GM11168 (cell line): Measurements from ENCODE around the gene SULT1A1.
"Not testable (repeated sequence)": the region's sequence is repeated elsewhere in the genome, so short reads cannot be mapped to it uniquely, and the experiment has no call there.

Experiments used
- in situ Hi-C: fragments of 300-500 bp; cut with MboI; formaldehyde crosslinking; loops from one replicate; pipeline ENCODE4 v1.12.0; 2022; ENCODE audit warnings: low sequenced_read_pairs; ENCODE audit not compliant: unreplicated experiment

The SULT1A1 gene

DNA sequence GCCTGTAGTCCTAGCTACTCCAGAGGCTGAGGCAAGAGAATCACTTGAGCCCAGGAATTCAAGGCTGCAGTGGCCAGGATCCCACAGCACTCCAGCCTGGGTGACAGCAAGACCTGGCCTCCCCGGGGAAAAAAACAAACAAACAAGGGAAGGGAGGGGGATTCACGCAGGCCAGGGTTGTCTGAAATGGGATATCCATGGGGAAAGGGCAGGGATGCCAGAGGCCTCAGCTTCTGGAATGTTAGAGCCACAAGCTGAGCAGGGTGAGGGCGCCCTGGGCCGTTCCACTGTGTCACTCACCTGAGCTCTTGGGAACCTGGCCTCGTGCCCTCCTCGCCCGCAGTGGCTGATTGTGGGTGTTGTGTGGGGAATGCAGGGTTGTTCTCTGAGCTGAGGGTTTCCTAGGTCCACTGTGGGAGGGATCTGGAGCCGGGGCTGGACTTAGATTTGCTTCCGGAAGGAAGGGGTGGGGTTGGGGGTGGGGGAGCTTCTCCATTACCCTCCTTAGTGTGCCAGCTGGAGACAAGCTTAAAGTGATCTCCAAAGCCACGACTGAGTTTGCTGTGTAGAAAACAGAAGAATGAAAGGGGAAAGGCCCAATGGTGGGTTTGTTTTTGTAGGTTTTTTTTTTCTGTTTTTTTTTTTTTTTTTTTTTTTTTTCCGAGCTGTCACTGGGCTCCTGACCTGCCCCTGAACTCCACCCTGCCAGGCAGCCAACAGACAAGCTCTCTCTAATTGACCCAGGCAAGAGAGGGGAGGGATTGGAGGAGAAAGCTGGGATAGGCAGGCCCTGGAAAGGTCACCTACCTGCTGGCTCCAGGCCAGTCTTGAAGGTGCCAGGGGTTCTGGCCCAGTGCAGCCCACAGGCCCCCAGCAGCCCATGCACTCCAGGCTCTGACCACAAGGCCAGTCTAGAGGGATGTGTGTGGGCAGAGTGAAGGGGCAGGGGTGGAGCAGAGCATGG, at the start of gene SULT1A1:
Gene SULT1A1, minus strand, starts transcription at position 414 of the 964 bp plus-strand sequence. CDS start 1,189 bp downstream, outside the sequence.
- in situ Hi-C loops, result no loop called here

- in situ Hi-C loops, result not testable (repeated sequence)
These were observed 30.1 kb upstream of the SULT1A1 start for GRCh38 chr16:28639959-28640358.

GRCh38 chr16:28638359-28638758, 28.5 kb upstream of the SULT1A1 start:
- in situ Hi-C loops, result not testable (repeated sequence)

DNA sequence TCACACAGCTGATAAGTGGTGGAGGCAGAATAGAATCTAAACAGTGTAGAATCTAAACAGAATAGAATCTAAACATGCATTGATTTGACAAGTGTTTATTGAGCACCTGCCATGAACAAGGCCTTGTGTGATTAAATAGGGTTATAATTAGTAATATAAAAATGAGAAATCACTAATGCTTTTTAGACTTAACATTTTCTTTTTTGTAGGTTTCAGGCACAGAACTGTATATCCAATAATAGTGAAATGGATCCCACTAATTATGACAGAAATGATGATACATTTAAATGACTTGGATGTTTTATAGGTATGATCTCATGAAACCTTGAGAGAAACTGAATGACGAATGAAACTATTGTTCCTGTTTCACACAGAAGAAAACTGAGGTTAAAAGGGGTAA, 27.9 kb upstream of the SULT1A1 start, which contains the start of gene NPIPB8:
Gene NPIPB8, plus strand, starts transcription at position 301 of the 400 bp plus-strand sequence. CDS start 296 bp downstream, outside the sequence.
- in situ Hi-C loops, result not testable (repeated sequence)

GRCh38 chr16:28636093-28636823, 26.4 kb upstream of the SULT1A1 start:
- in situ Hi-C loops, result not testable (repeated sequence)

DNA sequence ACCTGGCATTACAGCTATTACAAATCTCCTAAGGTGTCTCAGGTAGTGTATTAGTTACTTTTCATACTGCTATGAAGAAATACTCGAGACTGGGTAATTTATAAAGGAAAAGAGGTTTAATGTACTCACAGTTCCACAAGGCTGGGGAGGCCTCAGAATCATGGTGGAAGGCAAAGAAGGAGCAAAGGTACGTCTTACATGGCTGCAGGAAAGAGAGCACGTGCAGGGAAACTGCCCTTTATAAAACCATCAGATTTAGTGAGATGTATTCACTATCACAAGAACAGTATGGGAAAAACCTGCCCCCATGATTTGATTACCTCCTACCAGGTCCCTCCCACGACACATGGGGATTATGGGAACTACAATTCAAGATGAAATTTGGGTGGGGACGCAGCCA, 21.1 kb upstream of the SULT1A1 start:
- in situ Hi-C loops, result not testable (repeated sequence)

DNA sequence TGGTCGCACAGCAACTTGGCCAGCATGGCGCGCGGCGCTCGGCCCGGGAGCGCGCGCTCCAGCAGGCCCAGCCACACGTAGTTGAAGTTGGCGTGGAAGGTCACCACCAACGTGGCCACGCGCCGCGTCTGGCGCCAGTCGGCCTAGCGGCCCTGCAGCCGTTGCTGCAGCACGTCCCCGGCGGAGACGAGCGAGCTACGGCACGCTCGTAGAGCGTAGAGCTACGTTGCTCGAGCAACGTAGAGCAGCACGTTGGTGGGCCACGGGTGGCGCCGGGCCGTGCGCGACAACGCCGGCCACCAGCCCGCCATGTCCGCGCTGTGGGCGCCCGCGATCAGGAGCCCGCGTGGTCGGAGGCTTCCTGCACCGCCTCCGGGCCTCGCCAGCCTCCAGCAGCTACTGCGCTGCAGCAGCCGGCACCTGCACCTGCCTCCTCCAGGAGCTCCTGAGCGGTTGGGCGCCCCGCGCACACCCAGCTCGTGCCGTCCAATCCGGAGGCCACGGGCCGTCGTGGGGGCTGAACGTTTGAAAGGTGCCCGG, 13.4 kb upstream of the SULT1A1 start:
- in situ Hi-C loops, result no loop called here

DNA sequence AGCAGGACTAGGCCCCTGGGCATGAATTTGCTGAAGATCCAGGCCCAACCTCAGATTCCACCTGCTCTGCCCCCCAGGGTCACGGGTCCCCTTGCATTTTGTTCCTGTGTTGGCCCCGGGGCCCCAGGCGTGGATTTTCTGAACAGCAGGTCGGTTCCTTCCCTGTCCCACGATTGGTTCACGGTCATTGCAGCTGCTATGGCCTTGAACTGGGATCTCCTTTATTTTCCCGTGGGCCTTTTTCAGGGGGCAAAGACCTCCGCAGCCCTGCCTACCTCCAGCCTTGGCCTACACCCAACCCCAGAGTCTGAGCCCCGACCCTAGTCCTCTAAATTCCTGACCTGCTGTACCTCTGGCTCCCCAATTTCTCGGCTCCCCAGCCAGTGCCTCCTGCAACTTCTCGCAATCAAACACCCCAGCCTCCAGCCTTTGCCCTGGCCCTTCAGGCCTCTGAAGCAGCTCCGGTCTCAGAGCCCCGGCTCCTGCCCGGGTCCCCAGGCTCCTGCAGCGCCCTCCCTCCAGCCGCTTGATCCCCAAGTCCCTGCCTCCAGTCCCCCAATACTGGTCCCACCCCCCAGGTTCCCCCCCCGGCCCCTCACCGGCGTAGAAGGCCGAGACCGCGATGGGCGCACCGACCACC, 12.8 kb upstream of the SULT1A1 start:
- in situ Hi-C loops, result not testable (repeated sequence)

GRCh38 chr16:28621481-28622155, 11.8 kb upstream of the SULT1A1 start:
- in situ Hi-C loops, result no loop called here

- in situ Hi-C loops, result not testable (repeated sequence)
These were observed 10.5 kb upstream of the SULT1A1 start for GRCh38 chr16:28620316-28620715.

DNA sequence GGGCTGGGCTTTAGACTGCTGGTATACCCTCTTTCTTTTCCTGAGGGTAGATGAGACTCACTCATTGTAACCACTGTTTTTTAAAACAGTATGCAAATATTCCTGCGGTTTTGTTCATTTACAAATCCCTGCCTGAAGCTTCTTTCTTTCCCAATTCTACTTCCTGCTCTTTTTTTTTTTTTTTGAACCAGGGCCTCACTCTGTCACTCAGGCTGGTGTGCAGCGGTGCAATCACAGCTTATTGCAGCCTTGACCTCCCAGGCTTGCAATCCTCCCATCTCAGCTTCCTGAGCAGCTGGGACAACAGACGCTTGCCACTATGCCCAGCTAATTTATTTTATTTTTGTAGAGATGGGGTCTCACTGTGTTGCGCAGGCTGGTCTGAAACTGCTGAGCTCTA, 8.0 kb upstream of the SULT1A1 start:
- in situ Hi-C loops, result no loop called here

DNA sequence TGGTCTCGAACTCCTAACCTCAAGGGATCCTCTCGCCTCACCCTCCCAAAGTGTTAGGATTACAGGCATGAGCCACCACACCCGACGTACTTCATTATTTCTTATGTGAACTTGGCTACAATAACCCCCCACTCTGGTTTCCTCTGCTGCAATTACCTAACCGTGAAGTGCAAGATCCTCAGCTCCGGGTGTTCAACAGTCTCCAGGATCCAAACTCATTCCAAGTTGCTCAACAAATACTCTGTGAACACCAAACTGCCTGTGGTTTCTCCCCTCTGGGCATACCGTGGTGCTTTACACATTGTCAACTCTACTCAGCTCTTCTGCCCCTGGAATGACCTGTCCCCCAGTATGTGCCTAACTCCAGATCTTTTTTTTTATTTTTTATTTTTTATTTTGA, 6.8 kb upstream of the SULT1A1 start:
- in situ Hi-C loops, result no loop called here

GRCh38 chr16:28616224-28616577, 6.4 kb upstream of the SULT1A1 start:
- in situ Hi-C loops, result not testable (repeated sequence)

DNA sequence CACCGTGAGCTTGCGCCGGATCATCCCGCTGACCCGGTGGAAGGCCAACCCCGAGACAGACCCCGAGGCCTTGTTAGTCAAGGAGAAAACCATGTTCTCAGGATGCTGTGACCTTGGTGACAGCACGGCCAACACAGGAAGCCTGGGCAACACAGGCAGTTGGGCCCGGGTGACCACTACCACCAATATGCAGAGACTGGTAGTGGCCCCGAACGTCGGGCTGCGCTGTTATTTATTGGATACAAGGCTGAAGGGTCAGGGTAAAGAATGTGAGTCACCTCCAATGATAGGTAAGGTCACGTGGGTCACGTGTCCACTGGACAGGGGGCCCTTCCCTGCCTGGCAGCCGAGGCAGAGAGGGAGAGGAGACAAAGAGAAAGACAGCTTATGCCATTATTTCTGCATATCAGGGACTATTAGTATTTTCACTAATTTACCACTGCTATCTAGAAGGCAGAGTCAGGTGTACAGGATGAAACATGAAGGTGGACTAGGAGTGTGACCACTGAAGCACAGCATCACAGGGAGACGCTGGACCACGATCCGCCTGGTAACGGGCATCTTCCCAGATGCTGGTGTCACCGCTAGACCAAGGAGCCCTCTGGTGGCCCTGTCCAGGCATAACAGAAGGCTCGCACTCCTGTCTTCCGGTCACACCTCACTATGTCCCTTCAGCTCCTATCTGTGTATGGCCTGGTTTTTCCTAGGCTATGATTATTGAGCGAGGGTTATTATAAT, 5.8 kb upstream of the SULT1A1 start:
- in situ Hi-C loops, result not testable (repeated sequence)

DNA sequence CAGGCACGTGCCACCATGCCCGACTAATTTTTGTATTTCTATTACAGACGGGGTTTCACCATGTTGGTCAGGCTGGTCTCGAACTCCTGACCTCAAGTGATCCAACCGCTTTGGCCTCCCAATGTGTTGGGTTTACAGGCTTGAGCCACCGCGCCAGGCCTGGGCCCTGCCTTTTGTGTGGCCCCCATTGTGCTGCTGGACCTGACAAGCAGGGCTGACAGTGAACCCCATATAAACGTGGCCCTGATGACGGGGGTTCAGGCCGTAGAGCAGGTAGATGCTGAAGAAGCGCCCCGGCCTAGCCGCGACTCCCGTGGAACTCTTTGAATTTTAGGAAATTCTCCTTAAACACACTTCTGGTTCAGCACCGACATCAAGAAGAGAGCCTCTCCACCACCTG, 4.7 kb upstream of the SULT1A1 start:
- in situ Hi-C loops, result not testable (repeated sequence)

- in situ Hi-C loops, result not testable (repeated sequence)
These were observed 4.1 kb upstream of the SULT1A1 start for GRCh38 chr16:28613912-28614311.

DNA sequence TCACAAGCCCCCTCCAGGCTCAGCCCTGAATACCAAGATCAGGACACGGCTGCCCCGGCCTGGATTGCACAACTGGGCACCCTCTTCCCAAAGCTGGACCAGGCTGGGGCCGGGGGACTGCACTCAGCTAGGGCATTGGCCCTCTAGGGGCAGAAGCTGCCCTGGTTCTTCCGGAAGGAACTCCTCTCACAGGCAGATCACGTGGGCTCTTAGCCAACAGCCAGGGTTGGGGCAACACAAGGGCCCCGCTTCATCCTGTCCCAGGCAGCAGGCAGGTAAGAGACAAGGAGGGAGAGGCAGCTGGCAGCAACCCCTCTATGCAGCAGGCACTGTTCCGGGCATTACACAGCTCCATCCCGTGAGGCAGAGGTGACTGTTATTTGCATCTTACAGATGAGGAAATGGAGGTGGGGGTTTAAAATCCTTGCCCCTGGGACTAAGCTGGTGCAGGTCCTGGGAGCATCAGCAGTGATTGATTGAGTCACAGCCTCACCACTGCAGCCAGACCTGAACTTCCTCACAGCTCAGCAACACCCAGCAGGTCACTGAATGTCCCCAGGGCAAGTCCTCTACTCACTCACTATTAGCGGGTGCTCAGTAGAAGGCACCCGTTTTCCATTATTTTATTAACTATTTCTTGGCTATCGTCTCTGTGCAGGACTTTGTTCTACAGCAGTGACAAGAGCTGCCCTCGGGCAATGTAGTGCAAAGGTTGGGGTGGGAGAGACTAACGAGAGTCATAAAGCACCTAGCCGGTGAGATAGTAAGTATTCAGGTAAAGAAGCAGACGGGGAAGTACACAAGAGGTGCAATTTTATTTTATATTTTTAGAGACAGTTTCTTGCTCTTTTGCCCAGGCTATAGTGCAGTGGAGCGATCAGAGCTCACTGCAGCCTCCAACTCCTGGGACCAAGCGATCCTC, 2.8 kb upstream of the SULT1A1 start:
- in situ Hi-C loops, result not testable (repeated sequence)

DNA sequence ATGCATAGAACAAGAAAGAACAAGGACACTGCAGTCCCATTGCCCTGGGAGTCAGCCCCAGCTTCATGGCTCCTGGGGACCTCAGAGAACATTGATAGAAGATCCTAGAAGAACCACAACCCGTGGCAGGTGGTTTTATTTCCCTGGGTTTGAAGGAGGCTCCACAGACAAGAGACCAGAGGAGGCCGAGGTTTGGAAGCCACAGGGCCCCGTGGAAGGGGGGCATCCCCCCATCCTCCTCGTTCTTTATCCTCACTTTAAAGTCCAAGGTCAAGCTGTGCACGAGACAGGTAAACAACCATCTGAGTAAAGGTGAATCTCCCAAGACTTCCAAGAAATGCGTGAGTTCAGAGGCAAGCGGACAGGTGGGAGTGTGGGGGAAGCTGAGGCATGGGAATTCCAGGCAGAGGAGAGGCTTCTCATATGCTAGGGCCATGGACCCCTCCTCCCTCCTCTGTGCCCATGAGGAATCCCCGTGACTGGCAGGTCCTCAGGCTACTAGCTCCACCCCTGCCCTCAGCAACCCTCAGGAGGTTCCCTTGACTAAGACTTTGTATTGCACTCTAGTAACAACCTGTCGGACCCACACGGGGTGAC, 849 bp upstream of the SULT1A1 start:
- in situ Hi-C loops, result no loop called here
